Left lobe of liver (tissue), 2 donors: ENCODE results near the gene ATP1A4. TPM values are rescaled to one million over a fixed set of nuclear protein-coding genes. Genes with fewer than 3 reads are reported as not detected.

Source experiments
- ATAC-seq: fragments of 200-7000 bp; cut with Tn5 transposase; one replicate; pipeline ENCODE4 v1.9.1; 2020; ENCODE audit warnings: mild to moderate bottlenecking, moderate library complexity
- DNase-seq: peaks from one replicate; pipeline ENCODE4 v3.0.0-alpha.2; 2020; ENCODE audit warnings: low spot score
- total RNA-seq: library from RNA; stranded (reverse); gene quantifications from one replicate; pipeline ENCODE4 v1.2.1, GENCODE V29; 2021
- donor health status: DM: no; HTN: no; CAD: no; lungs with moderate emphysema.
- donor health status: DM: no; HTN: yes; CAD: no.

ATP1A4 gene
- total RNA-seq, 1 donor from 2014 or later, result not detected

GRCh38 chr1:160204526-160205241, 53.3 kb downstream of the ATP1A4 start:
- no peak for ATAC-seq
- DNase-seq, result no peak

- DNase-seq (peak; percentile 72), ATAC-seq (peak; percentile 90)
These were observed 54.0 kb downstream of the ATP1A4 start, which contains the start of gene PEA15 for GRCh38 chr1:160205242-160206035. TSS of gene PEA15 (plus strand) at chr1:160205384. CDS start at chr1:160211545, 6,161 bp downstream.

GRCh38 chr1:160206036-160206389, 54.6 kb downstream of the ATP1A4 start:
- DNase-seq (no peak), ATAC-seq (peak; percentile 30)

- ATAC-seq (no peak), DNase-seq (no peak)
These were observed 55.2 kb downstream of the ATP1A4 start for GRCh38 chr1:160206421-160207117.

- no peak for DNase-seq
- ATAC-seq, result no peak
These were observed 55.8 kb downstream of the ATP1A4 start for GRCh38 chr1:160207118-160207650.

- no peak for ATAC-seq
- DNase-seq, result no peak
These were observed 56.6 kb downstream of the ATP1A4 start for GRCh38 chr1:160207771-160208556.

- ATAC-seq (no peak), DNase-seq (no peak)
These were observed 57.3 kb downstream of the ATP1A4 start for GRCh38 chr1:160208557-160209320.

- ATAC-seq, result no peak
- no peak for DNase-seq
These were observed 58.1 kb downstream of the ATP1A4 start for GRCh38 chr1:160209321-160210046.

- no peak for DNase-seq
- no peak for ATAC-seq
These were observed 59.2 kb downstream of the ATP1A4 start for GRCh38 chr1:160210561-160210960.

- no peak for DNase-seq
- ATAC-seq, result no peak
These were observed 59.8 kb downstream of the ATP1A4 start for GRCh38 chr1:160211046-160211790.

GRCh38 chr1:160214481-160215140, 63.2 kb downstream of the ATP1A4 start:
- ATAC-seq (no peak), DNase-seq (no peak)

GRCh38 chr1:160216301-160216700, 64.9 kb downstream of the ATP1A4 start:
- DNase-seq, result no peak
- no peak for ATAC-seq

- ATAC-seq (peak; percentile 46), DNase-seq (no peak)
These were observed 66.2 kb downstream of the ATP1A4 start for GRCh38 chr1:160217481-160218051.

GRCh38 chr1:160219062-160219929, 67.9 kb downstream of the ATP1A4 start:
- DNase-seq (no peak), ATAC-seq (peak; percentile 62)

- no peak for ATAC-seq
- no peak for DNase-seq
These were observed 68.9 kb downstream of the ATP1A4 start for GRCh38 chr1:160220301-160220700.

GRCh38 chr1:160221089-160221488, 69.7 kb downstream of the ATP1A4 start:
- ATAC-seq, result peak; percentile 30
- no peak for DNase-seq

- ATAC-seq, result no peak
- no peak for DNase-seq
These were observed 71.1 kb downstream of the ATP1A4 start for GRCh38 chr1:160222546-160222945.
